ENCODE measurements around the gene PTPRD.

Gene PTPRD

DNA sequence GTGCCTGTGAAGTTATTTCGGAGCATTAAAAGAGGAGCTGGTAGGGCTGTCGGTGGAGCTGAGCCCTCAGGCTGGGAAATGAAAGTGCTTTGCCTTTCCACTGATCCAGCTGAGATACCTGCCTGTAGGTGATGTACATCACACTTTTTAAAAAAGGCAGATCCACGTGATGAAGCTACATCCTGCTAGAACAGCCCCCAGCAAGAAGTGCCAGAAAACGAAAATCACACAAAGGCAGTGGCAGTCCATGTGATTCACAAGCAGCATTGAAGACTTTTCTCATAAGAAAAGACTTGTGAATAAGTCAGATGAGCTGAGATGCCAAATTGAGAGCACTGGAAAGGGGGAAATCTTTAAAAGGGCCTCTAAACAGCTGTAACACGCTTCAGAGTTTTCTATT, 765.1 kb downstream of the PTPRD start:
- no peak for DNase-seq

DNA sequence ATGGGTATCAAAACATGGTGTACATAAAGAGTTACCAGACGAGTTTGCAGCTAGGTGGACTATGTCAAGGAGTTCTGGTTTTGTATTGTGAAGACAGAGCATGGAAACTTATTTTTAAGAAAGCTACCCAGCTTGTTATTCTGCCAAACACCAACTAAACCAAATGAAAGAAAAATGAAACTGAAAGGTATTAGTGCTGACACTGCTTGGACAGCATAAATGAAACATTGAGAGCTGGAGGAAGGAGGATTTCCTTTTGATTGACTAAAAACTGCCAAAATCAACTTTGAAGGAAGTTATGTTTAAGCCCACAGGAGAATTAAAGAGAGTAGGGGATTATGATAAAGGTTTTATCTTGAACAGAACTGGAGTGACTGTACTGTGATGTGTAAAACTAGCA, 766.2 kb downstream of the PTPRD start:
- DNase-seq: no peak

DNA sequence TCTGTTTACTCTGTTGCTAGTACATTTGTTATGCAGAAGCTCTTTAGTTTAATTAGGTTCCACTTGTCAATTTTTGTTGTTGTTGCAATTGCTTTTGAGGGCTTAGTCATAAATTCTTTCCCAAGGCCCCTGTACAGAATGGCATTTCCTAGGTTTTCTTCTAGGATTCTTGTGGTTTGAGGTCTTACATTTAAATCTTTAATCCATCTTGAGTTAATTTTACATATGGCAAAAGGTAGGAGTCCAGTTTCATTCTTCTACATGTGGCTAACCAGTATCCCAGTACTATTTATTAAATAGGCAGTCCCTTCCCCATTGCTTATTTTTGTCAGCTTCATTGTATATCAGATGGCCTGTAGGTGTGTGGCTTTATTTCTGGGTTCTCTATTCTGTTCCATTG, 792.4 kb downstream of the PTPRD start:
- DNase-seq: no peak

DNA sequence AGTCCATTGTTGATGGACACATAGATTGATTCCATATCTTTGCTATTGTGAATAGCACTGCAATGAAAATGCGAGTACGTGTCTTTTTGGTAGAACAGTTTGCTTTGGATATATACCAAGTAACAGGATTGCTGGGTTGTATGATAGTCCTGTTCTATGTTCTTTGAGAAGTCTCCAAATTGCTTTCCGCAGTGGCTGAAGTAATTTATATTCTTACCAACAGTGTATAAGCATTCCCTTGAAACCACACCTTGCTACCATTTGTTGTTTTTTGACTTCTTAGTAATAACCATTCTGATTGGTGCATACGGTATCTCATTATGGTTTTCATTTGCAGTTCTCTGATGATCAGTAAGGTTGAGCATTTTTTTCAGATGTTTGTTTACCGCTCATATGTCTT, 792.9 kb downstream of the PTPRD start:
- DNase-seq: no peak

DNA sequence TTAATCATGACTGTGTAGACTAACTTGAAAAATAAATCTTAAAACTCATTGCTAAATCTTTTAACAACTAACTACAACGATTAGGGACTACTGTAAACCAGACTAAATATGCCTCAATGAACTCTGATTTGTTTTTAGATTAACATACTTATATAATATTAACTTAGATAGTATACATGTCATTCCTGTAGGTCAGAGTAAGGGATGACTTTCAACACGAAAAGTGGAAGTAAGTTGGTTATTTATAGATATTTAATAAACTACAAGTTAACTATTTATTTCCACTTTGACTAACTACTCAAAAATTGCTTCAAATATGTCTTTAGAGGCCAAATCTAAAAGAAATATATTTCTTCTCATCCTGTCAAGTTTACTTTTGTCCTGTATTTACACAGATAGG, 795.6 kb downstream of the PTPRD start:
- no peak for DNase-seq

DNA sequence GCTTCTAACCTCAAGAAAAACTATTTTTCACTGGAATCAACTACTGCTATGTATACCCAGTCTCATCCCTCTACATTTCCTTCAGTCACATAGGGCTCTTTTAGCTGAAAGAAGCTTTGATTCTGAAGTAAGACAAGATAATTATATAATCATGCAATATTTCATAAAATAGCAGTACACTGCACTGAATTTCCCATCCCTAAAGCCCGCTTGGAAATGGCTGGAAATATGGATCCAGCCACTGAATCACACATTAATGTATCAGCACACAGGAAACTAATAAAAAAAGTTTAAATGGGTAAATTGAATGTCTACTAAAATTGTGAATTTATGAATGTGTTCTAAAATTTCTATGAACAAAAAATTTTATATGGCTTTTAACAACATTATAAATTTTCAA, 808.7 kb downstream of the PTPRD start:
- DNase-seq: no peak

DNA sequence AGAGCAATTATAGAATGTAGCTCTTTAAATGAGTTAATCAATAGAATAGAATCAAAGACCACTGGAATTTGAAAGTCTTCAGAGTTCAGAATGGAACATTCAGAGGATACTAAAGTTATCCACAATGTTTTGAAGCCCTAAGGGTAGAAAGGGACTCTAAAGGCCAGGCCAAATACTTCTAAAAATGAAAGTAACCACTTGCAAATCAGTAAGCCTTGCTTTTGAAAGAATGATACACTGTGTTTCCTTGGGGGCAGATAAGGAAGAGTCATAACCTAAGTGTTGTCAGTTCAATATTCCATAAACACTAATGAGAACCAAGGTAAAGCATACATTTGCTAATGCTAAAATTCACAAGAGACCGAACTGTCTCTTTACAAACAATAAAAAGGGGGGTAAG, 813.5 kb downstream of the PTPRD start:
- no peak for DNase-seq

DNA sequence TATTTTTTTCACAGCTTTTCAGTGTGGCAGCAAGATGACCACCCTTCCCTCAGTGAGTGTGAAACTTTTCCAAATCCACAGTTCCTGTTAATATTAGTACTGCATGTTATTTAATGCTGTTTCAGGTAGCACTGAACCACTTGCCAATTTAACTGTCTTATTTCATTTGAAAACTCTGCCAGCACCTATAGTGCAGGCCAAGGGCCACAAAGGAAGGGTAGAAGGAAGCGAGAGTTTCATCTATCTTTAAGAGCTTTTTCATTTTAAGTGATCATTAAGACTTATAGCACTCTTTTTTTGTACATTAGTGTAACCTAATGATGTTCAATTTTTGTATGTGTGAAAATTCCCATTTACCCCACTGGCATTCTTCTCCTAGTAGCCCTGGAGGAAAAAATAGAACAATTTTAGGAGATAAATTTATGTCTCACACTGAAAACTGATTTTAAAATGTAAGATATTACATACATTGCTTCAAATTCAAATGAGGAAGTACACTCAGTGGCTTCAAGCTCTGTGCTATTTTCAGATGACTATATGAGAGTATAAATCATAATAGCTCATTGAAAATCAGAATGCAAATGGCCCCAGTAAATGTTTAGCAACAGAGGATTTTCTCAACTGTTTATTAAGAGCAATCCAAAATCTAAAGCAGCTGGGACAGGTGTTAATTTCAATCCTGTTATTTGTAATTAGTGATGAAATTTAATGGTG, 820.5 kb downstream of the PTPRD start:
- DNase-seq: no peak

DNA sequence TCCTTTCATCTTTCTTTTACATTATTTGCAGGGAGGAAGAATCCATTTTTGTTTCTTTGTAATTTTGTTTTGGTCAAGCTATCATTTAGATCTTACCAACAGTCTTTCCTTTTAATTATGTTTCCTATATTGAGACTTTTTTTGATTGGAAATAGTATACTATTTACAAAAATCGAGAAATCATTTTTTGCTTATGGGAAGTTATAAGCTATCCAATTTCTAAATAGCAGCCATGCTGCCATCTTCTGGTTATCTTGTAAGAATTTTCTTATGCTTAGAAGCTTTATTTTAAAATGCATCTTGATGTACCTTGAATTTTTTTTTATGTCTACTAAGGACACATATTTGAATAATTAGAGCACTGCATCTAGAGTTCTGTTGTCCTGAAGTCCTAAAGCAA, 821.2 kb downstream of the PTPRD start:
- DNase-seq: no peak

DNA sequence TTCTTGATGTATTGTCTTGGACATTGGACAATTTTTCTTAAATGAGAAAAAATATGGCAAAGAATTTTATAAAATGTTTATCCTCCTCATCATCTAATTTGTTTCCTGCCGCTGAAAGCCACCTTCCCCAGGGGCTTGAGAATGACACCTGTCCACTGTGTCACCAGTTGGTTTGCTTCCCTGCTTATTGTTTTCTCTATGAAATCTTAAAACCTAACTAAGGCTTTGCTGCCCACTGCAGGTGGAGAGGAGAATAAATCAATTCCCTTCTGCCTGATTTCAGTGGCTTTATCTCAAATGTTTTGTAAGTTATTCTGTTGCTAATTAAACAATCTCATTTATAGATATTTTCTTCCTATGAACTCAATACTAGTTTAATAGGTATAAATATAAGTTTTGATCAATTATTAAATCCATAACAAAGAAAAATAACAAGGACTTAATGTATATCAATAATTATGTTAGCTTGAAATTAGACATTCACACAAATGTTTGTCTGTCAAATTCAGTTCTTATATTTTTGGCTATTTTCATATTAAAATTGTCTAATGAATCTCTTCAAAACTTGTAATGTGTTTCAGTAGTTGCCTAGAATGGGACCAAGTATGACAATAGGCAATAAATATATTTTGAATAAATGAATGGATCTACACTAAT, 822.5 kb downstream of the PTPRD start:
- DNase-seq: no peak

DNA sequence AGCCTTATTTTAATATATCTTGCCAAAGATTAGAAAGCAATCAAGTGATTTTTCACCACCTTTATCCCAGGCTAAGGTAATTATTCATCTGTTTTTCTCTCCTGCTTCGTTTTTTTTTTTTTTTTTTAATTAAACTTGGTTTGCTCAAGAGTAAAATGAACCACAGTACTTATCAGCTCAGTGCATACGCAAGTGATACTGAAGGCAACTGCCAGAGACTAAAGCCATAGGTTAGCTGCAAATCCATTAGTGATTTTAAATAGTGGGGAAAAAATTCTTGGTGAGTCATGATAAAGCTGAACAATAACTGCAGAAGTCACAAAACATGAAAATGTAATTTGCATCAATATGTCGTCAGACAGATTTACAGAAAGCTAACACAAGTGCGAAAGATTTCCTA, 829.1 kb downstream of the PTPRD start:
- no peak for DNase-seq

DNA sequence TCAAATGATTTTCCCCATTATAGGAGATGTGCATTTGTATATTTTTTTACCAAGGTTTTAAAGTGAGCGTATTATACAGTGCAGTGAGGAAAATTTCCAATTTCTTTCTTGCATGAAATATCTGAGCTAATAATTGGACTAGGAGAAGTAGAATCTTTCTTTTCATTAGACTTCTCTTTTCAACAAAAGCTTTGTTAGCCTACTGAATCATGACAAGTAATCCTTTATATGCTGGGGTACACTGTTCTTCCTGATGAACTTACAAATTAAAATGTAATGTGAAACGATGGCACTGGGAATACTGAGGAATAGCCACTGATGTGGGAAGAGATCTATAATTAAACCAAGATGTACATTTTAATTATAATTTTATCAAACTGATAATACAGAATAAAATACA, 829.6 kb downstream of the PTPRD start:
- DNase-seq: no peak

DNA sequence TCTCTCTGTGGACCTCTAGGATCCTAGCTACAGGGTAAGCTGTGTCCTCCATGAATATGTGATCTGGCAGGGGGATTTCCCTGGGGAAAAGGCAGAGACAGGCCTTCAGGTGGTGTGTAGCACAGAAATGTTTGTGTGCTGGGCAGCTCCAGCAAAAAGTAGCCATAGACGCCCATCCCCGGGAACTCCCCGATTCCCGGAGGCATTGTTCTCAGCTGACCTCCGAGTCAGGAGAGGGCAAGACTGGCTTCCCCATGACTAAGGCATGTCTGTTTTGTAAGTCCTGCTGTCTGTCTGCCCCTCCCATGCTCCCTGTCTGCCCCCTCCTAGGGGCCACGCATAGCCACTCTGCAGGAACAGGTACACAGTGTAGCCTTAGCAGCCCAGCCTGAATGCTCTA, 834.5 kb downstream of the PTPRD start:
- no peak for DNase-seq

DNA sequence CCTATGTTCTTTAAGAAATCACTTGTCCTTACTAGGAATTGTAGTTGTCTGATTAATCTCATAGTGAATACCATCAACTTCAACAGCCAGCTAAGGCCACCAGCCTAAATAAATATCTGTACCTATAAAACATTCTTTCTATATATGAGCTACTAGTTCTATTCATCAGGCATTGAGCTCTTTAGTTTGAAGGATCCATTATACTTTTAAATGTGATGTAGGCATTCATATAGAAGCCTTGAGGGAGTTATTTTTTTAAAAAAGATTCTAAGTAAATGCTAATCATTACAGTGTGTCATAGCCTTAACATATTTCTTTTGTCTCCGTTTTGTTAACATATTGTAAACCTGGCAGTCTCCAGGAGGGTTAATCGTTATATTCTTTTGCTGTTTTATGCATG, 838.3 kb downstream of the PTPRD start:
- no peak for DNase-seq

DNA sequence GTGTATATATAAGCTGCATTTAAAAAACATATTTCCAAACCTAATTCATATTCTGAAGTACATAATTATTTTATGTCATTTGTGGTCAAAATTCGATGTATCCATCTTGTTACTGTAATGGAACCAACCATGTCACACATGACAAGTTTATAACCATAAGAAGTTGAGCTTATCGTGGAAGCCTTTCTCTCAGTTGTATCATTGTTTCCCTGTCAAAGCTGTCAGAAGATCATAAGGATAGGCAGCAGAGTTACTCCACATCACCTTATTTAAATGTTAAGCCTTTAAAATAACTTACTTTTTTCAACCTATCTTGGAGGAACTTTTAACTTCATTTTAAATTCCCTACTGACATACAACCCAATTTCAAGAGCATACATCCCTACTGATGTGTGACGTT, 841.5 kb downstream of the PTPRD start:
- DNase-seq: no peak

DNA sequence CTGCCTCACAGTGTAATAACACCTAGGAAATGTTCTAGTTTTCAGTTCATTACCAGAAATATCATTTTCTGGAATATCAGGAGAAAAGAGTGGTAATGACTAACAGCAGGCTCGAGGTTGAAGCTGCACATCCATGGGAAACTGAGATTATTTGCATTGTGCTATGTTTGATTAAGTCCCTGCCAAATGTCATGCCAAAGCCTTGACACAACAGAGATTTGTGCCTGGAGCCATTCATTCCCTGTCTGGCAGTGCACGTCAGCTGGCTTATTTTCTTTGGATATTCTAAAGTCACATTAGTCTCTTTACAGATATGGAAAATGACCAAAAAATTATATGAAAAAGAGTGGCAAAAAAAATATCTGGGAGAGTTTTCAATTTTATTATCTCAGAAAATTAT, 848.0 kb downstream of the PTPRD start:
- DNase-seq: no peak

DNA sequence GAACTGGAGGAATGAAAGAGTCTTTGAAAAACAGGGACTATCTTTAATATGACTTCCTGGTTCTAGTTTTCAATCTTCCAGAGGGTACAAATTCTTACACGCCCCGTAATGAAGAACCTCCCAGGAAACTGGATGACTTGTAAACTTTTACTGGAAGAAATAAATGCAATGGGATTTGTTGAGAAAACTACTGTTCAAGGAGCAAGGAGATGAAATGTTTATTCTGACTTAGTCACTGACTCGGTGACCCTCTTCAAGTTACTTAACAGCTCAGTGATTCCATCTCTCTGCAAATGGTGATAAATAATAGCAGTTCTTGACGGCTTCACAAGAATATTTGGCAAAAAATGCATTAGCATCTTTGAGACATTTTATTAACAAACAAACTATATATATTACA, 858.6 kb downstream of the PTPRD start:
- DNase-seq: no peak

DNA sequence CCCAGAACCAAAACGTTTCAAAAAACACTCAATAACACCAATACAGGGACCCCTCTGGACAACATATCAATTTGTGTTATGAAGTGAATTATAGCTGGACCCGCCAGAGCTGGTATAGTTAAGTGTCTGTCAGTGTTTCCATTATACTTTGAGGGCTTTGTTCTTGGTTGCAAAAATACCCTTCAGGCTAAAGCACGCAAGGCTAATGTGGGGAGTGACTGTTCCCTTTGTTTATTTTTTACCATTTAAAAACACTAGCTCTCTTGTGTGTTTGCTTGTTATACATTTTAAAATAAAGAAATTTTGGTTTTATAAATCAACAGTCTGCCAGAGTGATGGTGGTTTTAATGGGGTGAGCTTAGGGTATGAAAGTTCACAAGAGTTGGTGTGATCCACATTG, 859.5 kb downstream of the PTPRD start:
- DNase-seq: no peak

DNA sequence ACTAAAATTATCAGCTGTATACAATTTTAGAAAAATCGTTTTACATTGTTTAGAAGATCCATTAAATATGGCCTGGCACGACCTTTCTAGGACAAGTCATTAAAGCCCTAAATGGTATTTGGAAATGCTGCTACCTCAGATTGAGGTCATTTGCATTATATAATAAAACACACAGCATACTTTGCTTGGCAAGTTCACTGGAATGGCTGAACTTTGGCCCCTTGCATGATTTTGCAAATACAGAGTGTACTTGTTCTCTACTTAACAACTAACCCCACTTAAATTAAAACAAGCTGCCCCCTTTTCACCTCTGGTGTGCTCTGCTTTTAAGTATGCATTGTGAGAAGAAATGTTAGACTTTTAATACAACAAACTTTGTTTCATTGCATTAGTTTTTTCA, 860.1 kb downstream of the PTPRD start:
- no peak for DNase-seq

DNA sequence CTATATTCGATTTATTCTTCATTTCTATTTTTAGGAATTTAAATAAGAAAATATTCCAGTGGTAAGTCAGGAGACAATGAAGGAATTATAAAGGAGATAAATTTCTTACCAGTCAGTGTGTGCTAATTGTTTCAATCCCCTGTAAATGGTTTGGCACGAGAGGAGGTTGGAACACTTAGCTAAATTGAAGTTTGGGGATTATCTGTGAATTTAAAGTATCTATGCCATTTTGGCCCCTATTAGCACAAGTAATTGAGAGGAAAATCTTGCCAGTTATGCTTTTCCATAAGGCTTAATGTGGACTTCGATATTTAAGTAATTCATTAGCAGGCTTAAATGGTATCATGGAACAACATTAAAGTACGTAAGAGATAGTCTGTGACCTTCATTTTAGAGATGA, 860.8 kb downstream of the PTPRD start:
- DNase-seq: no peak

DNA sequence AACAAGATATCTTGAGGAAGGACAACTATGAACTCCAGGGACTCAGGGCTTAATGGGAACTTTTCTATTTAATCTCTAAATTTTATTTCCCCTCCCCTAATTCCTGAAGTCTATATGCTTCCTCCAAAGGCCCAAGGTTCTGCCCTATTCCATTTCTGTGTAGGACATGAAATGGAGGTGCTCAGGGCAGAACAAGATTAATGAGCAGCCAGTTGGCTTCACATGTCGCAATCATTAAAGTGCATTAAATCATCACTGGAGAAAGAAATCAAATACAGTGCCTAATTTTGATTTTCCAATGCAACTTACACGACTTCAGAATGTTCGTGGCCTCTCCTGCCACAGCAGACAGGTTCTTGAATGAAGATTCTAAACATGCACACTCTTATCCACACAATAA, 862.1 kb downstream of the PTPRD start:
- no peak for DNase-seq

DNA sequence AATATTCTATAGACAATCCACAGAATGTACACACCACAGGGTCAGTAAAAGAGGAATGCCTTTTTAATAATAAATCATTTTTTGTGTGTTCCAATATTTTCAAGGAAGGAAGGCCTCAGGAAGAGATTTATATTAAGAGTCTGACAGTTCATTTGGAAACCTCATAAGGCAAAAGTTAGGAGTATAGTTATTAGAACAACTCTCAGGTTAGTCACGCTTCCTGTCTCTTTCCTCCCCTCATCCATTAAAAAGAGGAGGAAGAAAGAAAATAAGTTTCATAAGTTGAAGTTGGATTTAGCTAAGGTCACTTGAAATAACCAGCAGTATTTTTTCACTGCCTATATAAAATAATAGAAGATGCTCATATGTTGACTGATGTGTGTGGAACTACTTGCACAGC, 863.2 kb downstream of the PTPRD start:
- no peak for DNase-seq

DNA sequence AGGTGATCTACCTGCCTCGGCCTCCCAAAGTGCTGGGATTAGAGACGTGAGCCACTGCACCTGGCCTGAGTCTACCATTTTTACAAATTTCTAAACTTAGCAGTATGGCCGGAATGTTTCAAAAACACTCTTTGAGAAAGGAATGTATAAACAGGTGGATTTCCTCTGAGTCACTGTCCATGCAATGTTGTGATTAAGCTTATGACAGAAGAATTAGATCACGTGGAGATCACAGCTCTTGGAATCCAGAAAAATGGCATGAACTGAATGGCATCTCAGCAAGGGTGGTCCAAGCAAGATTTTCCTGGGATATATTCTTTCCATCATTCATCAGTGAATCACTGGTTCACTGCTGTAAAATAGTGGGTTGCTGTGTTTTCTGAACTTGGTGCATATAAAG, 865.0 kb downstream of the PTPRD start:
- no peak for DNase-seq

DNA sequence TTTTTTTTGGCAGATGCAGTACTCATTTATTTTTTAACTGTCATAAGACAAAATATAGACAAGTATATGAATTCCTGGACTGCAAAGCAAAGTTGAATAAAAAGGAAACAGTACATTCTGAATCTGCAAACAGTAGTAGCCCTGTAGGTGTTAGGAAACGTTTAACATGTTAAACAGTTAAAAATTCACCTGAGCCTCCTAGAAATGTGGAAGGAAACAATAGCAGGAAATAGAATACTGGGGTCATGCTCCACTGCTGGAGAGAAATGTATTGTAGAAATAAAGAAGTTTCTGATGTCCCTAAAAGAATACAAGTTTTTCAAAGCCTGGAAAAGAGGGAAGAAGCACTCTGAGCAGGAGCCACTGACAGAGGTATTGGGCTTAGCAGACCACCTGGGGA, 866.0 kb downstream of the PTPRD start:
- DNase-seq: no peak

DNA sequence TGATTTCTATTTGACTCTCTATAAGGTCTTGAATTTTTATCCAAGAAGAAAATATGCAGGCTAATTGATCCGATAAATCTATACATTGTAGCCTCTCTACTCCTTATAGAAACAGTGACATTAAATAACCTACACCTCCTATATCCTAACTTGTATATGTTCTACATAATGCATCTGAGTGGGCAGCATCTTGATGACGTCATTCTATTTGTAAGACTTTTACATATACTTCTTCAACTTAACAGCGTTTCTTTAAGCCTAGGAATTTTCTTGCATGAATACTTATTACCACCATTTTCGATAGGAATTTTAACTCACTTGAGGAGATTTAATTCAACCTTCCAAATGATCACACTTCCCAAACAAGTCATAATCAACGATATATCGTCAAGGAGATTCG, 869.0 kb downstream of the PTPRD start:
- no peak for DNase-seq
